CD4-positive, CD25-positive, alpha-beta regulatory T cell (primary cell): ENCODE data around the gene MTO1. TPM values are rescaled to one million over a fixed set of nuclear protein-coding genes. Genes with fewer than 3 reads are reported as not detected.

Experiments
- polyA plus RNA-seq, 4 donors: library from polyadenylated mRNA; unstranded; fragments of 300-500 nt; fragmentation: Illumina TruSeq; gene quantifications; one replicate each; pipeline ENCODE4 v1.2.3, GENCODE V29; 2021
- total RNA-seq: library from RNA; stranded (reverse); gene quantifications from one replicate; pipeline ENCODE4 v1.2.3, GENCODE V29; 2022

Gene MTO1
- total and polyA plus RNA-seq, 5 donors from 2014 or later: 34.9 to 69.9 (median 42.8) TPM

Other genes starting within 250 kb of the MTO1 start
- 0.67 TPM for gene KHDC1L, start 236.2 kb upstream of the MTO1 start, total RNA-seq
- not detected for gene KHDC1L, start 236.2 kb upstream of the MTO1 start, polyA plus RNA-seq
- 3.2 TPM for gene KHDC1, start 198.5 kb upstream of the MTO1 start, total RNA-seq
- gene KHDC1, start 198.5 kb upstream of the MTO1 start, polyA plus RNA-seq: 1 to 10 TPM; 2.2 to 4.5 (median 2.9) TPM
- not detected for gene DPPA5, start 107.5 kb upstream of the MTO1 start, total RNA-seq
- gene DPPA5, start 107.5 kb upstream of the MTO1 start, polyA plus RNA-seq: not detected
- gene KHDC3L, start 99.1 kb upstream of the MTO1 start, total RNA-seq: not detected
- not detected for gene KHDC3L, start 99.1 kb upstream of the MTO1 start, polyA plus RNA-seq
- gene OOEP, start 91.8 kb upstream of the MTO1 start, total RNA-seq: 0.69 TPM
- 1 to 10 TPM in 1 of 4 donors, under 1 TPM in 3; 0.23 to 1.1 (median 0.38) TPM for gene OOEP, start 91.8 kb upstream of the MTO1 start, polyA plus RNA-seq
- 1.4 TPM for gene DDX43, start 66.9 kb upstream of the MTO1 start, total RNA-seq
- 1 to 10 TPM in 2 of 4 donors, under 1 TPM in 2; 0.59 to 3.6 (median 1.1) TPM for gene DDX43, start 66.9 kb upstream of the MTO1 start, polyA plus RNA-seq
- 24.2 TPM for gene CGAS, start 9.4 kb upstream of the MTO1 start, total RNA-seq
- 10 to 100 TPM in 3 of 4 donors, 1 to 10 TPM in 1; 9.0 to 18.3 (median 12.0) TPM for gene CGAS, start 9.4 kb upstream of the MTO1 start, polyA plus RNA-seq
- gene EEF1A1, start 59.3 kb downstream of the MTO1 start, total RNA-seq: 10,044 TPM
- over 10,000 TPM in 2 of 4 donors, 1,000 to 10,000 TPM in 2; 6,574 to 12,846 (median 10,671) TPM for gene EEF1A1, start 59.3 kb downstream of the MTO1 start, polyA plus RNA-seq
- gene SLC17A5, start 192.3 kb downstream of the MTO1 start, total RNA-seq: 7.4 TPM
- 1 to 10 TPM; 6.0 to 9.2 (median 7.5) TPM for gene SLC17A5, start 192.3 kb downstream of the MTO1 start, polyA plus RNA-seq
- 1.3 TPM for gene CD109, start 234.5 kb downstream of the MTO1 start, total RNA-seq
- gene CD109, start 234.5 kb downstream of the MTO1 start, polyA plus RNA-seq: under 1 TPM; 0.02 to 0.32 (median 0.06) TPM